Fibroblast of skin of abdomen (primary cell): Measurements from ENCODE around the gene ADGRE3. TPM values are rescaled to one million over a fixed set of nuclear protein-coding genes. Genes with fewer than 3 reads are reported as not detected.

Experiments used
- DNase-seq: peaks from one replicate; pipeline ENCODE4 v3.0.0-alpha.2; 2013
- polyA plus RNA-seq, 2 experiments: library from polyadenylated mRNA; unstranded; fragments of 120-200 nt; gene quantifications; one replicate each; pipeline ENCODE4 v1.2.1, GENCODE V29; 2013; ENCODE audit not compliant: insufficient read length in 2 of 2

ADGRE3 gene
- polyA plus RNA-seq (2013, experiment 1 of 2; ENCODE audit: insufficient read length), result not detected
- not detected for polyA plus RNA-seq (2013, experiment 2 of 2; ENCODE audit: insufficient read length)

DNA sequence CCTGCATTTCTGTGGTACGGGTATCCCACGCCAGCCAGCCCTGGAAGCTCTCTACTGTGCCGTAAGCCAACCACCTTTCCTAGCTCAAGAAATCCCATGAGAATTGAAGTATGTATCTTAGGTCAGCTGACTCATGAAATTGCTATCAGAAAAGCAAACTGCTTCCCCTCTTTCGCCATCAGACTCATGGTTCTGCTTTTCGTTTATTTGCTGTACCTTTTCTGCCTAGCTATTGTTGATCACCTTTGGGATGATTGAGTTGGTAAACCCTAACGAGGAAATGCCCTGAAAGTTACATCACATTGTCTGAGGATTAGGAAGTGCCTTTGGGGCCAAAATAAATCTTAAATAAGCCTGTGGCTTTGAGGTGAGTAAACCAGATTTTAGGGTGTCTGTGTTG is at the start of gene ADGRE3:
ADGRE3 (minus strand) TSS at position 81 of the 400 bp plus-strand sequence; CDS start at position 7, 74 bp downstream.
- DNase-seq, result peak; percentile 1

DNA sequence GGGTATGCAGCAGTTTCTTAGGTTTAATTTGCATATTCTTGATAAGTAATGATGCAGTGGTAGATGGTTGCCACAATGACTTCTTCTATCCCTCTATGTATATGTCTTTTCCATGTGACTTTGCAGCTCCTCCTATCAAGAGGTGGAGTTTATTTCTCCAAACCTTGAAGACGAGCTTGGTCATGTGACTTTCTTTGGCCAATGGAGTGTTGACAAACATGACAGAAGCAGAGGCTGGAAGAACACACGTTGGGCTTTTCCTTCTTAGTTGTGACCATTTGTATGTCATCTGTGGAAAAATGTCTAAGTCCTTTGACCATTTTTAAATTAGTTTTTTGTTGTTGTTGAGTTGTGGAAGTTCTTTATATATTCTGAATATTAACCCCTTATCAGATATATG is 47.5 kb upstream of the ADGRE3 start:
- no peak for DNase-seq

DNA sequence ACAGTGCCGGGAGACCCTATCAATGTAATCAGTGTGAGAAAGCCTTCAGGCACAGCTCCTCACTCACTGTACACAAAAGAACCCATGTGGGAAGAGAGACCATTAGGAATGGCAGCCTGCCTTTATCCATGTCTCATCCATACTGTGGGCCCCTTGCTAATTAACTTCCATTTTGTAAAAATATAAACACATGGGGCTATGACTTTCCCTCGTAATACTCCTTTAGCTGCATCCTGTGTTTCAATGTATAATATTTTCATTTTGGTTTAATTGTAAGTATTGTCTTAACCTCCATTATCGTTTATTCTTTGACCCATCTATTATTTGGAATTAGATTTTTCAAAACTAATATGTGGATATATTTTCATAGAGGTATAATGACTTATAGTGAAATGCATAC is 44.5 kb upstream of the ADGRE3 start:
- DNase-seq, result no peak

DNA sequence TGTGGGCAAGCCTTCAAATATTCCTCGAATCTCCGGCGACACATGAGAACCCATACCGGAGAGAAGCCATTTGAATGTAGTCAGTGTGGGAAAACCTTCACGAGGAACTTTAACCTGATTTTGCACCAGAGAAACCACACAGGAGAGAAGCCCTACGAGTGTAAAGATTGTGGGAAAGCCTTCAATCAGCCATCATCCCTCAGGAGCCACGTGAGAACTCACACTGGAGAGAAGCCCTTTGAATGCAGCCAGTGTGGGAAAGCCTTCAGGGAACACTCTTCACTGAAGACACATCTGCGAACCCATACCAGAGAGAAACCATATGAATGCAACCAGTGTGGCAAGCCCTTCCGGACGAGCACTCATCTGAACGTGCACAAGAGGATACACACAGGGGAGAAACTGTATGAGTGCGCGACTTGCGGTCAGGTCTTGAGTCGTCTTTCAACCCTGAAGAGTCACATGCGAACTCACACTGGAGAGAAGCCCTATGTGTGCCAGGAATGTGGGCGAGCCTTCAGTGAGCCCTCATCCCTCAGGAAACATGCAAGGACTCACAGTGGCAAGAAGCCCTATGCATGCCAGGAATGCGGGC is 44.0 kb upstream of the ADGRE3 start:
- no peak for DNase-seq

- no peak for DNase-seq
Observed at GRCh38 chr19:14715841-14716240, 41.2 kb upstream of the ADGRE3 start.

GRCh38 chr19:14704450-14704849 is 29.8 kb upstream of the ADGRE3 start:
- DNase-seq, result no peak

GRCh38 chr19:14703833-14704232 is 29.2 kb upstream of the ADGRE3 start:
- DNase-seq, result no peak

DNA sequence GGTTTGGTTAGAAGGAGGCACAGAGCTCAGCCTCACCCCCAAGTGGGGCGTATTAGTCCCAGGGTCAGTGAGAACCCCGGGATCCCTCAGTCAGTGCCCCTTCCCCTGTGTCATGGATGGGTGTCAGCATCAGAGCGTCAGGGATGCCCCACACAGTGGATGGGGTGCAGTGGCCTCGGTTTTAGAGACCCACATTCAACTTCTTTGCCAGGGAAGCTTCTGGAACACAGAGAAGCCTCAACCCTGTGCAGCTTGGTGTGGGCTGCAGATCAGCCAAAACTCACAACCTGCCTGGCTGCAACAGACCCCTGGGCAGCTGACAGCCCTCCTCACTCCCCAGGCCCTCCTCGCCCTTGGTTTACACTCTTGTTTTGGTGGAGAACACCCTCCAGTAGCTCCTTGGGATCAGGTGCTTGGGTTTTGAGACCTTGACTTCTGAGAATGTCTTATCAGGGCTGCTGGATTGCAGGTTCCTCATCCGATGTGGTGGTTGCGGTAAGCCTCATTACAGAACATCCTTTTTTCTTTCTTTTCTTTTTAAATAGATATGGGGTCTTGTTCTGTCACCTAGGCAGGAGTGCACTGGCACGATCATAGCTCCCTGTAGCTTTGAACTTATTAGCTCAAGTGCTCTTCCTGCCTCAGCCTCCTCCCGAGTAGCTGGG is 26.2 kb upstream of the ADGRE3 start:
- DNase-seq, result no peak

- no peak for DNase-seq
Observed at GRCh38 chr19:14699641-14700040, 25.0 kb upstream of the ADGRE3 start.

- DNase-seq, result no peak
Observed at GRCh38 chr19:14695471-14695870, 20.8 kb upstream of the ADGRE3 start.

- no peak for DNase-seq
Observed at GRCh38 chr19:14694641-14695266, 20.1 kb upstream of the ADGRE3 start.

GRCh38 chr19:14689598-14690503 is 15.2 kb upstream of the ADGRE3 start, which contains the start of gene ZNF333:
Gene ZNF333 (plus strand): TSS chr19:14690048. CDS start chr19:14693492, 3,444 bp downstream.
- peak; percentile 91 for DNase-seq

- DNase-seq, result no peak
Observed at GRCh38 chr19:14686411-14686810, 11.8 kb upstream of the ADGRE3 start.

GRCh38 chr19:14683439-14683838 is 8.8 kb upstream of the ADGRE3 start:
- DNase-seq, result no peak

DNA sequence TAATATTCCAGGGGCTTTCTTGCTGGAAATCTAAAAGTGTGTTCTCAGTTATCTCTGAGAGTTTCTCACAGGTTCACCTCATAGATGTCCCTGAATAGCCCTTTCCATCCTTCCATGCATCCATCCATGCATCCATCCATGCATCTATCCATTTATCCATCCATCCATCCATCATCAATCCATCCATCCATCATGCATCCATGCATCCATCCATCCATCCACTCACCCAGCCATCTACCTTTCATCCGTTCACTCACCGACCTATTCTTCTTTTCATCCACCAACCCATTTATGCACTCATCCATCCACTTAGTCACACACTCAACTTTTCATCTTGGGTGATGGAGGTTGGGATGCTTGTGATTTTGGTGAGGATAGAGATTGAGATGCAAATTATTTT is 7.4 kb upstream of the ADGRE3 start:
- no peak for DNase-seq

DNA sequence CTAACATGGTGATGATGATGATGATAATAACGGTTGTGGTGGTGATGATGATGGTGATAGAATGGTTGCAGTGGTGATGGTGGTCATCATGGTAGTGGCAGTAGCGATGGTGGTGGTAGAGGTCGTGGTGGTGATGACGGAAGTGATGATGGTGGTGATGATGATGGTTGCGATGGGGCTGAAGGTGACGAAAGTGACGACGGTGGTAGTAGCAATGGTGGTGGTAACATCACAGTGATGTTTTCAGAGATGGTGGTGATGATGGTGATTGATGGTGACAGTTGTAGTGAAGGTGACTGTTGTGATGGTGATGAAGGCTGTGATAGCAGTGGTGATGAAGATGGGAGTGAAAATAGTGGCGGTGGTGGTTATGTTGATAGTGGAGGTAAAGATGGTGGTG is 3.6 kb upstream of the ADGRE3 start:
- no peak for DNase-seq

- DNase-seq, result no peak
Observed at GRCh38 chr19:14677464-14677863, 2.8 kb upstream of the ADGRE3 start.

GRCh38 chr19:14676762-14677161 is 2.1 kb upstream of the ADGRE3 start:
- no peak for DNase-seq

DNA sequence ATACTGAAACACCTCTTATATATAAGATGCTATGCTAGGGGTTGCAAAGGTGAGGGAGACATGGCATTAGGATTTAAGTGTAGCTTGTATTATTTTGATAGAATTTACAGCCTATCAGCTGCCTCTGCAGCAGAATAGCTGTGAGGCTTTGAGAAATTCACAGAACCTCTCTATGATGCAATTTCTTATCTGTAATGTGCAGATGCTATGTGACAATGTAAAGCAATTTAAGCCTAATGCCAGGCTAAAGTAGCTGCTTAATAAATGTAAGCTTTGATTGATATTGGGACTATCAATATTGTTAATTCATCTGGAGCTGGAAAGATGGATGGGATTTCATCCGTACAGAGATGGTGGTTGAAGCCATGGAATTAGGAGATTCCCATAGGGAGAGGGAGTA is 1.6 kb downstream of the ADGRE3 start:
- no peak for DNase-seq

DNA sequence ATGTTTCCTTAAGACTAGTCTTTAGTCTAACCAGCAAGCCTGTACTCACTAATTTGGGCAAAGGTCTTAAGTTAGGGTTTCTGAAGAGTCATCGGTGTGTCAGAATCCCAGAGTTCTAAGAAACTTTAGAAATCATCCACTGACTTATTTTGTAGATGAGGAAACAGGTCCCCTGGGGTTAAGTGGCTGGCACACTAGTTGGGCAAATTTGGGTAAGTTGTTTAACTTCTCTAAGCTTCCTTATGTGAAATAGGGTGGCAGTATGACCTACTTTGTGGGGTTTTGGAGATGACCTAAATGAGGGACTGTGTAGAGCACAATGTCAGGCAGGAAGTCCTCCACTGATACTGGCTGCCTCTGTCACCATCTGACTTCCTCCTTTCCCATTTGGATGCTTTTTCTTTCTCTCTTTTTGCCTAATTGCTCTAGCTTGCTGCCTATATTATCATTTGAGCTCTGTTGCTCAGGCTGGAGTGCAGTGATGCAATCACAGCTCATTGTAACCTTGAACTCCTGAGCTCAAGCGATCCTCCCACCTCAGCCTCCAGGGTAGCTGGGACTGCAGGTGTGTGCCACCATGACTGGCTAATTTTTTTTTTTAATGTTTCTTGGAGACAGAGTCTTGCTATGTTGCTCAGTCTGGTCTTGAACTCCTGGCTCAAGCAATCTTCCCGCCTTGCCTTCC is 2.3 kb downstream of the ADGRE3 start:
- DNase-seq, result no peak

DNA sequence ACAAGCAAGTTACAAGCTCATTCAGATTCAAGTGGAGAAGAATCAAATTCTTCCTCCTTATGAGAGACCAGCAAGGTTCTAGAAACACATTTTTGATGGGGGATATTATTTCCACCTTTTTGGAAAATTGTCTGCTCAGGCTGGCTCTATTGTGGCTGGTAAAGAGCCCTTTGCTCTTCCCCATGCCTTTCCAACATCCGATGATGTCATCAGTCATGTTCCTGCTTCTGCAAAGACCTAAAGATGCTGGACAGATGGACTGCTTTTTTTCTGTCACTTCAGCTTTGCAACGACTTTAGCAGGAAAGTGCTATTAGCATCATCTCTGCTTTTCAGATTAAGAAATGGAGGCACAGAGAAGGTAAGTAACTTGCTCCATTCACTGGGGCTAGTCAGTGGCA is 4.2 kb downstream of the ADGRE3 start:
- DNase-seq, result no peak

DNA sequence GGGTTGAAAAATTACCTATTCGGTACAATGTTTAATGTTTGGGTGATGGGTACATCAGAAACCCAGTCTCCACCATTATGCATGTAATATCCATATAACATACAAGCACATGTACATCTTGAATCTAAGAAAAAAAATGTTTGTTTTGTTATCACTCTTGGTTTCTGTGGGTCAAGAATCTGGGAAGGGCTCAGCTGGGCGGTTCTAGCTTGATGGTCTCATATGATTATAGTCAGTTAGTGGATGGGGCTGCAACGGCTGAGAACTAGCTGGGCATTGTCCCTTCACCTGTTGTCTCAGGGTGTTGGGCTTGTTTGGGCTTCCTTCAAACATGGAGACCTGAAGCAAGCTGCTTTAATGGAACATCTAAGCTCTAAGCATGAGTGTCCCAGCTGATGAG is 4.7 kb downstream of the ADGRE3 start:
- no peak for DNase-seq
